Endothelial cell of umbilical vein (primary cell): ENCODE measurements around the gene CCDC9B. TPM values are rescaled to one million over a fixed set of nuclear protein-coding genes. Genes with fewer than 3 reads are reported as not detected.
A peak's percentile ranks its signal among the peaks of the same experiment; 100 is the strongest.

ENCODE experiments used
- BruUV-seq: library from RNA; stranded (reverse); fragments of 400-500 nt; replicated peaks from 2 replicates; lab custom pipeline; 2021; lab: Mats Ljungman, UMichigan
- CTCF ChIA-PET: fragments of 300-600, 350-600 bp; sonication (Branson Sonifier 250); formaldehyde crosslinking; loops from one replicate; lab custom pipeline; 2021; ENCODE audit warnings: antibody characterized with exemption, inconsistent platforms; lab: Charles Lee
- POLR2A ChIA-PET: fragments of 300-600, 350-600 bp; sonication (Branson Sonifier 250); formaldehyde crosslinking; loops from one replicate; lab custom pipeline; 2021; ENCODE audit warnings: antibody characterized with exemption, inconsistent platforms; lab: Charles Lee
- DNase-seq: peaks from one replicate; pipeline ENCODE4 v3.0.0-alpha.2; 2011; ENCODE audit warnings: low read depth, low spot score
- FAIRE-seq: peaks from 2 replicates; lab custom pipeline; 2011; peaks lifted over from hg19 to GRCh38; lab: Jason Lieb, UNC
- H2AFZ ChIP-seq: 2 replicates; pipeline ENCODE4 v1.6.0; 2012; ENCODE audit warnings: low read depth, low read length, control low read depth, inconsistent platforms
- H3K27ac ChIP-seq: 2 replicates; pipeline ENCODE4 v1.5.1; 2011; ENCODE audit warnings: low read depth, mild to moderate bottlenecking, control low read depth, low read length, moderate library complexity; ENCODE audit not compliant: insufficient read depth
- H3K27me3 ChIP-seq, 2 experiments: 2 replicates each; pipeline versions ENCODE4 v1.6.0 to v1.6.1; 2011; ENCODE audit warnings: low read length in 2 of 2, mixed read lengths in 1 of 2; ENCODE audit not compliant: control insufficient read depth in 2 of 2, insufficient read depth in 2 of 2
- H3K36me3 ChIP-seq, 2 experiments: 2 replicates in 1 of 2; 3 replicates in 1 of 2; pipeline ENCODE4 v1.5.1; 2011; ENCODE audit warnings: low read length in 2 of 2, mild to moderate bottlenecking in 1 of 2, moderate library complexity in 1 of 2; ENCODE audit not compliant: control insufficient read depth in 2 of 2, insufficient read depth in 2 of 2; ENCODE audit errors: extremely low read depth in 1 of 2
- H3K4me1 ChIP-seq: 3 replicates; pipeline ENCODE4 v1.5.1; 2011; ENCODE audit warnings: mild to moderate bottlenecking, low read length; ENCODE audit not compliant: control insufficient read depth, insufficient read depth; ENCODE audit errors: extremely low read depth
- H3K4me2 ChIP-seq: 2 replicates; pipeline ENCODE4 v1.6.1; 2011; ENCODE audit warnings: low read length, control low read depth, mixed read lengths; ENCODE audit not compliant: insufficient read depth
- H3K4me3 ChIP-seq, 3 experiments: fragments of 200-600 bp in 1 of 3; sonication (generic), shearing (Covaris generic) in 1 of 3; replicated peaks in 1 of 3; 2 replicates each; pipeline ENCODE4 v1.5.1; 2011 to 2016; ENCODE audit warnings: control low read depth in 3 of 3, low read length in 3 of 3, mild to moderate bottlenecking in 2 of 3, inconsistent platforms in 1 of 3, low read depth in 1 of 3, moderate library complexity in 1 of 3; ENCODE audit not compliant: insufficient read depth in 1 of 3
- H3K79me2 ChIP-seq: 2 replicates; pipeline ENCODE4 v1.6.0; 2012; ENCODE audit warnings: low read length, inconsistent platforms; ENCODE audit not compliant: control insufficient read depth, insufficient read depth
- H3K9ac ChIP-seq: replicated peaks from 2 replicates; pipeline ENCODE3; 2011; ENCODE audit warnings: low read length, control low read depth; ENCODE audit not compliant: insufficient read depth; ENCODE audit errors: extremely low read depth
- H3K9me1 ChIP-seq: replicated peaks from 3 replicates; pipeline ENCODE4 v1.6.0; 2011; ENCODE audit warnings: mild to moderate bottlenecking, low read length; ENCODE audit not compliant: control insufficient read depth, insufficient read depth; ENCODE audit errors: extremely low read depth
- H3K9me3 ChIP-seq: replicated peaks from 2 replicates; pipeline ENCODE4 v1.5.1; 2012; ENCODE audit warnings: low read length, inconsistent platforms; ENCODE audit not compliant: control insufficient read depth, insufficient read depth
- H4K20me1 ChIP-seq: replicated peaks from 2 replicates; pipeline ENCODE3; 2011; ENCODE audit warnings: mild to moderate bottlenecking, low read length; ENCODE audit not compliant: control insufficient read depth, insufficient read depth; ENCODE audit errors: extremely low read depth
- CTCF ChIP-seq, 2 donors: IDR thresholded peaks; 1 replicate in 1 of 2; 2 replicates in 1 of 2; pipeline ENCODE4 v1.5.1; 2011; ENCODE audit warnings: low read length in 2 of 2, mild to moderate bottlenecking in 2 of 2, moderate library complexity in 2 of 2, control low read depth in 1 of 2, inconsistent platforms in 1 of 2, low read depth in 1 of 2; ENCODE audit not compliant: insufficient read depth in 1 of 2; ENCODE audit errors: extremely low read depth in 1 of 2
- EZH2 ChIP-seq: IDR thresholded peaks from 2 replicates; pipeline ENCODE4 v1.6.1; 2012; ENCODE audit warnings: borderline replicate concordance, low read depth, mild to moderate bottlenecking, moderate library complexity, low read length, inconsistent platforms; ENCODE audit not compliant: severe bottlenecking
- FOS ChIP-seq: IDR thresholded peaks from 2 replicates; pipeline ENCODE4 v1.6.1; 2011; ENCODE audit warnings: mild to moderate bottlenecking, low read length, moderate library complexity, borderline replicate concordance; ENCODE audit not compliant: insufficient read depth
- GATA2 ChIP-seq: IDR thresholded peaks from 2 replicates; pipeline ENCODE4 v1.7.0; 2011; ENCODE audit warnings: low read depth, mild to moderate bottlenecking, moderate library complexity, mixed read lengths, low read length; ENCODE audit not compliant: insufficient read length, insufficient read depth
- JUN ChIP-seq: IDR thresholded peaks from 2 replicates; pipeline ENCODE4 v1.6.1; 2011; ENCODE audit warnings: borderline replicate concordance, low read depth; ENCODE audit not compliant: insufficient read length, insufficient read depth
- MYC ChIP-seq: IDR thresholded peaks from one replicate; pipeline ENCODE4 v1.6.1; 2011; ENCODE audit warnings: mild to moderate bottlenecking, low read depth, low read length
- POLR2AphosphoS5 ChIP-seq: IDR thresholded peaks from 2 replicates; pipeline ENCODE4 v1.6.1; 2012; ENCODE audit warnings: low read depth, mild to moderate bottlenecking, control low read depth, low read length, moderate library complexity; ENCODE audit not compliant: insufficient read depth
- dilution Hi-C: fragments of 300-500 bp; cut with MboI; formaldehyde crosslinking; loops from one replicate; pipeline ENCODE4 v1.15.0; 2019; ENCODE audit warnings: low sequenced_read_pairs; ENCODE audit not compliant: extremely low pct_ligation_motif_present
- intact Hi-C: fragments of 100-400 bp; cut with micrococcal nuclease; formaldehyde crosslinking; loops from one replicate; pipeline ENCODE4 v1.10.0; 2022
- polyA plus RNA-seq, 4 experiments: library from polyadenylated mRNA; depleted of rRNA in 3 of 4; stranded (reverse) in 3 of 4; unstranded in 1 of 4; fragments of >200 nt; gene quantifications; 2 replicates each; pipeline versions ENCODE4 v1.2.1 to v1.2.3, GENCODE V29; 2011 to 2012; ENCODE audit warnings: missing spikeins in 1 of 4
- total RNA-seq: library from RNA; stranded (reverse); gene quantifications from 2 replicates; pipeline ENCODE4 v1.2.3, GENCODE V29; 2021

The CCDC9B gene
- total and polyA plus RNA-seq, 2 donors (not counting 3 experiments of a cell fraction or from before 2014, with no cell fraction given) = 7.6 to 46.0 TPM

DNA sequence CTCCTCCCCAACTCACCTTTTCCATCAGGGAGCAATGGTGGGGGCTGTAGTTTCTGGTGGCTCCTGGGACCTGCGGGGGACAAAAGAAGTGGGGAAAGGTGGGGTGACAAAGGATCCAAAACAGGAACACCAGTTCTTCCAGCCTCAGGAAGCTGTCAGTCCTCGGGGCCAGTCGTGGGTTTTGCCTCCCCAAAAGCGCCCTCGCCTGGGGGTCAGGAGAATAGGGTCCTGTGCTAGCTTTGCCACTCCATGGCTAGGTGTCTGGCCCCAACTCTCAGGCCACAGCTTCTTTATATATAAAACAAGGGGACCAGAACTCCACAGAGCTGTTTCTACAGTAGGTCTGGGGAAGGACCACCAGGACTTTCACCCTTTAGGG lies 4.0 kb downstream of the CCDC9B start:
- Histone ChIP-seq H3K27me3 (no peaks in the 10 kb centered on the region), H3K4me3 (no peak overlapping the region), H3K4me2 (no peak overlapping the region), H4K20me1 (no peaks in the 10 kb centered on the region), H3K36me3 (peaks cover 0 to 8% of the 10 kb centered on the region in 2 experiments), H3K27ac (no peak overlapping the region), H3K79me2 (peaks cover 11% of the 10 kb centered on the region), H3K4me1 (peaks cover 62% of the 10 kb centered on the region), H3K9me1 (no peaks in the 10 kb centered on the region), H3K9ac (no peak overlapping the region), H2AFZ (no peak overlapping the region), H3K9me3 (no peaks in the 10 kb centered on the region)
- BruUV-seq = no TSS peak
- peak; percentile 35 for FAIRE-seq
- POLR2A ChIA-PET = no interaction called here
- dilution Hi-C loops = no loop called here
- CTCF ChIA-PET = interaction anchor here (1.8 to 9.1 kb wide), 8 partner anchors 10 to 85 kb away, joined by 6 to 287 read pairs (median 40); partner anchors contain the start of genes ANKRD63, DISP2 and INAFM2
- TF ChIP-seq POLR2AphosphoS5 (no peak), EZH2 (no peak), MYC (no peak), GATA2 (no peak), JUN (no peak), FOS (no peak), CTCF (IDR thresholded peaks at IDR 0.05; ENCODE audit: extremely low read depth in 1 of 2, insufficient read depth in 1 of 2, low read depth in 1 of 2, low read length in 2 of 2) (no peak)
- intact Hi-C loops = no loop called here
- DNase-seq = no peak
